Liver (tissue), 9 donors: Measurements from ENCODE around the gene WDR86. TPM values are rescaled to one million over a fixed set of nuclear protein-coding genes. Genes with fewer than 3 reads are reported as not detected.

Experiments used
- DNase-seq: peaks from one replicate; pipeline ENCODE4 v3.0.0-alpha.2; 2017; ENCODE audit warnings: low spot score
- H3K27ac ChIP-seq, 2 donors: one replicate each; pipeline ENCODE4 v1.7.0; 2013; ENCODE audit warnings: inconsistent platforms in 2 of 2, low read length in 2 of 2, control low read depth in 1 of 2, low read depth in 1 of 2, mild to moderate bottlenecking in 1 of 2
- H3K27me3 ChIP-seq, 4 donors: one replicate each; pipeline versions ENCODE4 v1.6.1 to v1.7.0; 2013; ENCODE audit warnings: low read length in 3 of 4, inconsistent platforms in 1 of 4, mild to moderate bottlenecking in 1 of 4, moderate library complexity in 1 of 4; ENCODE audit not compliant: control insufficient read depth in 4 of 4, insufficient read depth in 4 of 4
- H3K36me3 ChIP-seq, 4 donors: one replicate each; pipeline versions ENCODE4 v1.6.1 to v1.7.0; 2013; ENCODE audit warnings: low read length in 3 of 4, mild to moderate bottlenecking in 3 of 4, low read depth in 1 of 4, moderate library complexity in 1 of 4; ENCODE audit not compliant: control insufficient read depth in 4 of 4, insufficient read depth in 3 of 4
- H3K4me1 ChIP-seq, 4 donors: one replicate each; pipeline versions ENCODE4 v1.6.1 to v1.7.0; 2013; ENCODE audit warnings: low read length in 3 of 4, mild to moderate bottlenecking in 3 of 4, moderate library complexity in 1 of 4; ENCODE audit not compliant: control insufficient read depth in 4 of 4, insufficient read depth in 4 of 4
- H3K4me3 ChIP-seq, 3 donors: one replicate each; pipeline versions ENCODE4 v1.6.1 to v1.7.0; 2013; ENCODE audit warnings: low read length in 3 of 3, control low read depth in 1 of 3, low read depth in 1 of 3, mild to moderate bottlenecking in 1 of 3
- H3K9ac ChIP-seq, 2 donors: one replicate each; pipeline ENCODE4 v1.7.0; 2013; ENCODE audit warnings: low read length in 2 of 2, mild to moderate bottlenecking in 2 of 2, moderate library complexity in 2 of 2, control low read depth in 1 of 2, low read depth in 1 of 2
- H3K9me3 ChIP-seq, 4 donors: one replicate each; pipeline versions ENCODE4 v1.6.1 to v1.7.0; 2013; ENCODE audit warnings: low read length in 3 of 4; ENCODE audit not compliant: control insufficient read depth in 4 of 4
- ATF3 ChIP-seq: IDR thresholded peaks from 2 replicates; pipeline ENCODE4 v1.6.1; 2016; ENCODE audit warnings: antibody characterized with exemption
- CTCF ChIP-seq: fragments of 150-350 bp; IDR thresholded peaks from 2 replicates; pipeline ENCODE4 v1.5.1; 2017; ENCODE audit warnings: improper control_type of control experiment, low read depth, low read length; ENCODE audit not compliant: missing input control
- EGR1 ChIP-seq, 2 donors: IDR thresholded peaks; 2 replicates each; pipeline ENCODE4 v1.6.1; 2016 to 2018; ENCODE audit warnings: antibody characterized with exemption in 2 of 2, low read depth in 2 of 2
- FOXA2 ChIP-seq: IDR thresholded peaks from 2 replicates; pipeline ENCODE4 v1.6.1; 2016; ENCODE audit warnings: antibody characterized with exemption
- GABPA ChIP-seq, 2 donors: IDR thresholded peaks in 1 of 2; conservative IDR thresholded peaks in 1 of 2; 2 replicates each; pipeline ENCODE4 v1.6.1; 2016; ENCODE audit warnings: antibody characterized with exemption in 2 of 2, mild to moderate bottlenecking in 1 of 2, moderate library complexity in 1 of 2
- HNF4A ChIP-seq, 2 donors: conservative IDR thresholded peaks; 2 replicates each; pipeline ENCODE4 v1.6.1; 2016; ENCODE audit warnings: antibody characterized with exemption in 2 of 2, mild to moderate bottlenecking in 2 of 2
- JUND ChIP-seq, 2 donors: IDR thresholded peaks; 2 replicates each; pipeline ENCODE4 v1.6.1; 2016; ENCODE audit warnings: antibody characterized with exemption in 2 of 2
- MAX ChIP-seq: IDR thresholded peaks from 2 replicates; pipeline ENCODE4 v1.6.1; 2016; ENCODE audit warnings: antibody characterized with exemption
- NR2F2 ChIP-seq: IDR thresholded peaks from 2 replicates; pipeline ENCODE4 v1.6.1; 2016; ENCODE audit warnings: antibody characterized with exemption
- REST ChIP-seq: IDR thresholded peaks from 2 replicates; pipeline ENCODE4 v1.6.1; 2016; ENCODE audit warnings: antibody characterized with exemption, mild to moderate bottlenecking
- RXRA ChIP-seq, 2 donors: IDR thresholded peaks; 2 replicates each; pipeline ENCODE4 v1.6.1; 2017 to 2018; ENCODE audit warnings: antibody characterized with exemption in 2 of 2, mild to moderate bottlenecking in 1 of 2
- SP1 ChIP-seq: IDR thresholded peaks from 2 replicates; pipeline ENCODE4 v1.6.1; 2018; ENCODE audit warnings: antibody characterized with exemption, mild to moderate bottlenecking
- TAF1 ChIP-seq: conservative IDR thresholded peaks from 2 replicates; pipeline ENCODE4 v1.6.1; 2016; ENCODE audit warnings: antibody characterized with exemption, mild to moderate bottlenecking
- WGBS: extraction: QIAGEN DNeasy Blood & Tissue Kit; methylation state at CpG from one replicate; pipeline ENCODE4 v1.1.7; 2013; 5-methylcytosine and 5-hydroxymethylcytosine counted together
- polyA plus RNA-seq, 2 donors: library from polyadenylated mRNA; stranded (reverse) in 1 of 2; unstranded in 1 of 2; fragments of 200-250 nt in 1 of 2; fragments of >200 nt in 1 of 2; fragmentation: Nextera tagmentation in 1 of 2; extraction: Ambion mirVana in 1 of 2; gene quantifications; one replicate each; pipeline versions ENCODE4 v1.2.1 to v1.2.3, GENCODE V29; 2013 to 2015
- total RNA-seq, 2 donors: library from RNA; depleted of rRNA; stranded (reverse); fragments of >200 nt; gene quantifications; one replicate each; pipeline ENCODE4 v1.2.3, GENCODE V29; 2014
- donor health status: healthy.
- donor health status: healthy.
- donor health status: healthy.
- donor health status: healthy.
- donor health status: healthy.

The WDR86 gene
- total and polyA plus RNA-seq, 4 donors, result 0.35 to 4.9 (median 0.77) TPM

GRCh38 chr7:151337346-151337745, 72.5 kb downstream of the WDR86 start (continued):
- TF ChIP-seq CTCF, result no peak
- no peak for TF ChIP-seq MAX
- no peak for TF ChIP-seq GABPA (IDR thresholded peaks at IDR 0.05 in 1 of 2, conservative IDR thresholded peaks at IDR 0.05 in 1 of 2)
- no peak for TF ChIP-seq NR2F2
- no peak for TF ChIP-seq ATF3

- WGBS, result 88% methylated on average over 12 of the region's 12 CpGs
- H3K36me3 ChIP-seq, result no peaks in the 10 kb centered on the region
Measured at GRCh38 chr7:151336027-151336708, 73.7 kb downstream of the WDR86 start.

More at GRCh38 chr7:151336027-151336708, 73.7 kb downstream of the WDR86 start:
- Histone ChIP-seq H3K4me3 (no peak overlapping the region), H3K9me3 (no peaks in the 10 kb centered on the region), H3K27ac (no peak overlapping the region), H3K27me3 (no peaks in the 10 kb centered on the region), H3K9ac (no peak overlapping the region), H3K4me1 (peaks cover 0 to under 1% (median 0%) of the 10 kb centered on the region in 4 donors)
- DNase-seq, result no peak
- TF ChIP-seq FOXA2 (no peak), RXRA (IDR thresholded peaks at IDR 0.05) (no peak), ATF3 (no peak), MAX (no peak), JUND (IDR thresholded peaks at IDR 0.05) (no peak), REST (no peak), TAF1 (no peak), EGR1 (IDR thresholded peaks at IDR 0.05; ENCODE audit: low read depth in 2 of 2) (no peak), HNF4A (conservative IDR thresholded peaks at IDR 0.05) (no peak), SP1 (no peak)
